Uterus (tissue), 4 donors: ENCODE measurements around the gene CHD5. TPM values are rescaled to one million over a fixed set of nuclear protein-coding genes. Genes with fewer than 3 reads are reported as not detected.

Experiments used
- DNase-seq, 2 donors: peaks; one replicate each; pipeline ENCODE4 v3.0.0-alpha.2; 2019 to 2020
- H3K27ac ChIP-seq, 2 donors: fragments of 200-600 bp; sonication (generic); 1 replicate in 1 of 2; 2 replicates in 1 of 2; pipeline ENCODE4 v1.5.1; 2016 to 2018
- H3K27me3 ChIP-seq, 2 donors: fragments of 200-600 bp; sonication (generic); one replicate each; pipeline ENCODE4 v1.5.1; 2018 to 2019; ENCODE audit warnings: control low read depth in 1 of 2
- H3K36me3 ChIP-seq, 2 donors: fragments of 200-600 bp; sonication (generic); one replicate each; pipeline ENCODE4 v1.5.1; 2019; ENCODE audit warnings: control low read depth in 1 of 2
- H3K4me1 ChIP-seq, 2 donors: fragments of 200-600 bp; sonication (generic); one replicate each; pipeline ENCODE4 v1.5.1; 2018 to 2019; ENCODE audit warnings: control low read depth in 1 of 2
- H3K4me3 ChIP-seq, 2 donors: fragments of 200-600 bp; sonication (generic); 1 replicate in 1 of 2; 2 replicates in 1 of 2; pipeline ENCODE4 v1.5.1; 2018 to 2019; ENCODE audit warnings: mild to moderate bottlenecking in 1 of 2
- H3K9me3 ChIP-seq, 2 donors: fragments of 200-600 bp; sonication (generic); one replicate each; pipeline ENCODE4 v1.5.1; 2019; ENCODE audit warnings: control low read depth in 1 of 2
- POLR2A ChIP-seq, 2 donors: fragments of 450-650 bp; IDR thresholded peaks; one replicate each; pipeline ENCODE4 v1.6.1; 2016; ENCODE audit warnings: antibody characterized with exemption in 2 of 2, mild to moderate bottlenecking in 1 of 2, moderate library complexity in 1 of 2
- intact Hi-C: fragments of 100-400 bp; cut with DNase I; formaldehyde crosslinking; loops from one replicate; pipeline ENCODE4 v1.15.1; 2023; ENCODE audit warnings: low total_unique reads
- total RNA-seq, 4 donors: library from RNA; depleted of rRNA in 3 of 4; stranded (reverse); fragments of >200 nt in 3 of 4; gene quantifications; one replicate each; pipeline versions ENCODE4 v1.1.0 to v1.2.4, GENCODE V29; 2014 to 2023
- TF ChIP-seq, protein P1 (sequence below), 4 experiments: fragments of 200-600 bp in 2 of 4; fragments of 450-650 bp in 2 of 4; sonication (generic) in 2 of 4; IDR thresholded peaks; one replicate each; pipeline ENCODE4 v1.5.1; 2016 to 2019; ENCODE audit warnings: antibody characterized with exemption in 4 of 4, mild to moderate bottlenecking in 2 of 4, moderate library complexity in 1 of 4
- donor health status: DM: yes; HTN: yes; CAD: no.

The CHD5 gene
- total RNA-seq, 4 donors from 2014 or later, result 0.69 to 1.3 TPM; not detected in 2

DNA sequence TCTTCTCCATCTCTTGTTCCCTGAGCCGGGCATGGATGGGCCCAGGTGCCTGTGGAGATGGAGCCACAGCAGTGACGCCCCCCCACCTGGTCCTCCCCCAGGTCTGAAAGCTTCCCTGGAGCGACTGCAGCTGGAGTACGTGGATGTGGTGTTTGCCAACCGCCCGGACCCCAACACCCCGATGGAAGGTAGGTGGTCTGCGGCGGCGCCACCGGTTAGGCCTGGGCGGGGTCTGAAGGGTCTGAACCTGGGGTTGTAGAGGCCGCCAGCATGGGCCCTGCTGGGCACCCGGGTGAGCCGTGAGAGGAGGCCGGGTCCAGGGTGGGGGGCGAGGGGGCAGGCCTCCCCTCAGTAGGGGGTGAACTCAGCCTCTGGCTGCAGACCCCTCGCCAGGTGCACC, 89.8 kb downstream of the CHD5 start:
- intact Hi-C loops, result no loop called here
- no peak for DNase-seq
- TF ChIP-seq, protein P1, sequence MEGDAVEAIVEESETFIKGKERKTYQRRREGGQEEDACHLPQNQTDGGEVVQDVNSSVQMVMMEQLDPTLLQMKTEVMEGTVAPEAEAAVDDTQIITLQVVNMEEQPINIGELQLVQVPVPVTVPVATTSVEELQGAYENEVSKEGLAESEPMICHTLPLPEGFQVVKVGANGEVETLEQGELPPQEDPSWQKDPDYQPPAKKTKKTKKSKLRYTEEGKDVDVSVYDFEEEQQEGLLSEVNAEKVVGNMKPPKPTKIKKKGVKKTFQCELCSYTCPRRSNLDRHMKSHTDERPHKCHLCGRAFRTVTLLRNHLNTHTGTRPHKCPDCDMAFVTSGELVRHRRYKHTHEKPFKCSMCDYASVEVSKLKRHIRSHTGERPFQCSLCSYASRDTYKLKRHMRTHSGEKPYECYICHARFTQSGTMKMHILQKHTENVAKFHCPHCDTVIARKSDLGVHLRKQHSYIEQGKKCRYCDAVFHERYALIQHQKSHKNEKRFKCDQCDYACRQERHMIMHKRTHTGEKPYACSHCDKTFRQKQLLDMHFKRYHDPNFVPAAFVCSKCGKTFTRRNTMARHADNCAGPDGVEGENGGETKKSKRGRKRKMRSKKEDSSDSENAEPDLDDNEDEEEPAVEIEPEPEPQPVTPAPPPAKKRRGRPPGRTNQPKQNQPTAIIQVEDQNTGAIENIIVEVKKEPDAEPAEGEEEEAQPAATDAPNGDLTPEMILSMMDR (IDR thresholded peaks at IDR 0.05), result no peak
- no peak for TF ChIP-seq POLR2A (IDR thresholded peaks at IDR 0.05)
- Histone ChIP-seq H3K9me3 (no peaks in the 10 kb centered on the region), H3K4me1 (no peaks in the 10 kb centered on the region), H3K27ac (no peak overlapping the region), H3K36me3 (no peaks in the 10 kb centered on the region), H3K27me3 (no peaks in the 10 kb centered on the region), H3K4me3 (no peak overlapping the region)

DNA sequence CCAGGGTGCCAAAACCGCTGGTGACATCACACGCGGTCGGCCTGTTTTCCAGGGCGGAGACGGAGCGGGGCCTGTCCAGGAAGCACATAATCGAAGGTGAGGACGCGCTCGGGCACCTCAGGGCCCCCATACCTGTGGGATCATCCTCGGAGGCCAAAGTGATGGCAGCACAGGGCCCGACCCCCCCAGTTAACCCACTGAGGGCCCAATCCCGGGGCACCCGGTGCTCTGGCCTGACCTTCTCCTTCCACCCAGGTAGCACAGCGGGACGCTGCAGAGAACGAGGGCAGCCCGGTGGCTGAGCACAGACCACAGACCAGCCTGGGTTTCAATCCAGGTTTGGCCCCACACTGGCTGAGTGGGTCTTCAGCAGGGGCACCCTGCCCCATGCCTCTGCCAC, 91.2 kb downstream of the CHD5 start:
- intact Hi-C loops, result no loop called here
- no peaks in the 10 kb centered on the region for H3K9me3 ChIP-seq
- DNase-seq, result no peak
- TF ChIP-seq, protein P1 (IDR thresholded peaks at IDR 0.05), result no peak
- no peak for TF ChIP-seq POLR2A (IDR thresholded peaks at IDR 0.05)
- no peaks in the 10 kb centered on the region for H3K27me3 ChIP-seq
- H3K36me3 ChIP-seq, result no peaks in the 10 kb centered on the region
- H3K27ac ChIP-seq, result no peak overlapping the region
- no peak overlapping the region for H3K4me3 ChIP-seq
- no peaks in the 10 kb centered on the region for H3K4me1 ChIP-seq

DNA sequence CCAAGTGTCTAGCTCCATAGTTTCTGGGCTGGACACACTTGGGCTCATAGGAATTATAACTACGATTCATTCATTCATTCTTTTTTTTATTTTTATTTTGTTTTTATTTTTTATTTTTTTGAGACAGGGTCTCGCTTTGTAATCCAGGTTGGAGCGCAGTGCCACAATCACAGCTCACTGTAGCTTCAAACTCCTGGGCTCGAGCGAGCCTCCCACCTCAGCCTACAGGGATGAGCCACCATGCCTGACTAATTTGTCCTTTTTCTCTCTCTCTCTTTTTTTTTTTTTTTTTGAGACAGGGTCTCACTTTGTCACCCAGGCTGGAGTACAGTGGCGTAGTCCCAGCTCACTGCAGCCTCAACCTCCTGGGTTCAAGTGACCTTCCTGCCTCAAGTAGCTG, 92.2 kb downstream of the CHD5 start:
- intact Hi-C loops, result no loop called here
- Histone ChIP-seq H3K4me1 (no peaks in the 10 kb centered on the region), H3K4me3 (no peak overlapping the region), H3K27ac (no peak overlapping the region), H3K9me3 (no peaks in the 10 kb centered on the region), H3K27me3 (no peaks in the 10 kb centered on the region), H3K36me3 (no peaks in the 10 kb centered on the region)
- TF ChIP-seq, protein P1 (IDR thresholded peaks at IDR 0.05), result no peak
- no peak for TF ChIP-seq POLR2A (IDR thresholded peaks at IDR 0.05)
- DNase-seq, result no peak

DNA sequence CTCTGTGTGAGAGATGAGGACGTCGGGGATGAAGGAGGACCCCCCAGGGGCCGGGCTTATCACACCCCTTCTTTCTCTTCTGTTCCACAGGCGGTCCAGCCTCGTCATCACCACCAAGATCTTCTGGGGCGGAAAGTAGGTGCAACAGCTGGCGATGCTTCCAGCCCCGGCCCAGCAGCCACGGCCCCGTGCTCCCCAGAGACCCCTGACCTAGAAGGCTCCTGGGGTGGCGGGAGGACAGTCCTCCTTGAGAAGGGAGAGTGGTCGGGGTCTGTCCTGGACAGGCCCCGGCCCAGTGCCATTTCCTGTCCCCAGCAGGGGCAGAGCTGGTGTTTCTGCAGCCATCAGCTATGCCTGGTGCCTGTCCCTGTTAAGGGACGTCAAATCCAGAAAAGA, 92.7 kb downstream of the CHD5 start:
- intact Hi-C loops, result no loop called here
- no peak for TF ChIP-seq POLR2A (IDR thresholded peaks at IDR 0.05)
- TF ChIP-seq, protein P1 (IDR thresholded peaks at IDR 0.05), result no peak

DNA sequence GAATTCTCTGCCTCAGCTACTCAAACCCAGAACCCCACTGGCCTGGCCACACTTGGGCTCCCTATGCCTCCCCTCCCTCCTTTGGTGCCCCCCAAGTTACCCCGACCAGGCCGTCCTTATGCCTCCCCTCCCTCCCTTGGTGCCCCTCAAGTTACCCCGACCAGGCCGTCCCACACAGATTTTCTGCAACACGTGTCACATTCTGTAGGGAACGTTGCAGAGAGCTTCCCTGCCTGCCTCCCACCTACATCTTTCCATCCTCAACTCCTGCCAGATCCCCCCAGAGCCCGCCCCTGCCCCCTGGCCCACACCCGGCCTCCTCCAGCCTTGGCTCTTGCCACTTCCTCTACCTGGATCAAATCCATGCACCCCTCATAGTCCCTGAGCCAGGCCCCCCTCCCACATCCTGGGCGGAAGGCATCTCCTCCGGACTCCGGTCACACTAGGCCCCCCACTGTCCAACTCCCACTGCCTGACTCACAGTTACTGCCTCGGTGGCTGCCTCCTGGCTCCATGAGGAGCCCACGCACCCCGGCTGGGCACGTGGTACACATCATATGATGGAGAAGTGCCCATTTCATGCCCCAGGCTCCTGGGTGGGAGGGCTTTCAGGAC, 93.3 kb downstream of the CHD5 start:
- Histone ChIP-seq H3K27ac (no peak overlapping the region), H3K4me3 (no peak overlapping the region), H3K4me1 (no peaks in the 10 kb centered on the region), H3K27me3 (no peaks in the 10 kb centered on the region), H3K9me3 (no peaks in the 10 kb centered on the region), H3K36me3 (no peaks in the 10 kb centered on the region)
- DNase-seq, result no peak
- intact Hi-C loops, result no loop called here
- TF ChIP-seq, protein P1 (IDR thresholded peaks at IDR 0.05), result no peak
- TF ChIP-seq POLR2A (IDR thresholded peaks at IDR 0.05), result no peak

More for the DNA sequence above, 92.7 kb downstream of the CHD5 start:
- H3K4me3 ChIP-seq, result no peak overlapping the region
- no peak overlapping the region for H3K27ac ChIP-seq
- no peak for DNase-seq
- no peaks in the 10 kb centered on the region for H3K36me3 ChIP-seq
- H3K4me1 ChIP-seq, result no peaks in the 10 kb centered on the region
- H3K27me3 ChIP-seq, result no peaks in the 10 kb centered on the region
- H3K9me3 ChIP-seq, result no peaks in the 10 kb centered on the region
